DMS153 treated with DMSO at 0.1 percent for 48 hours (cell line): Measurements from ENCODE around the gene ENKUR.
"Not testable (repeated sequence)": the region's sequence is repeated elsewhere in the genome, so short reads cannot be mapped to it uniquely, and the experiment has no call there.

Source experiments
- DNase-seq: peaks from one replicate; lab custom pipeline; 2025; ENCODE audit not compliant: unreplicated experiment; lab: John Stamatoyannopoulos, UW

Gene ENKUR

GRCh38 chr10:24979685-24980084, 36.3 kb downstream of the ENKUR start:
- no peak for DNase-seq

- no peak for DNase-seq
Observed at GRCh38 chr10:24974976-24975375, 41.0 kb downstream of the ENKUR start.

GRCh38 chr10:24973163-24973562, 42.8 kb downstream of the ENKUR start:
- DNase-seq, result no peak

- no peak for DNase-seq
Observed at GRCh38 chr10:24971374-24971773, 44.6 kb downstream of the ENKUR start.

GRCh38 chr10:24969841-24970281, 46.1 kb downstream of the ENKUR start:
- DNase-seq, result no peak

GRCh38 chr10:24968951-24969350, 47.0 kb downstream of the ENKUR start:
- not testable (repeated sequence) for DNase-seq

GRCh38 chr10:24968349-24968748, 47.6 kb downstream of the ENKUR start:
- no peak for DNase-seq

- DNase-seq, result no peak
Observed at GRCh38 chr10:24966962-24967481, 48.9 kb downstream of the ENKUR start.

- no peak for DNase-seq
Observed at GRCh38 chr10:24965051-24965450, 50.9 kb downstream of the ENKUR start.

- no peak for DNase-seq
Observed at GRCh38 chr10:24963521-24964041, 52.4 kb downstream of the ENKUR start.

GRCh38 chr10:24962995-24963394, 53.0 kb downstream of the ENKUR start:
- no peak for DNase-seq

- no peak for DNase-seq
Observed at GRCh38 chr10:24961582-24961981, 54.4 kb downstream of the ENKUR start.

GRCh38 chr10:24959382-24959730, 56.6 kb downstream of the ENKUR start:
- DNase-seq, result no peak

- DNase-seq, result no peak
Observed at GRCh38 chr10:24958721-24959381, 57.1 kb downstream of the ENKUR start.

- no peak for DNase-seq
Observed at GRCh38 chr10:24958091-24958720, 57.8 kb downstream of the ENKUR start.

GRCh38 chr10:24957624-24958051, 58.3 kb downstream of the ENKUR start:
- DNase-seq, result not testable (repeated sequence)

- no peak for DNase-seq
Observed at GRCh38 chr10:24953675-24954074, 62.3 kb downstream of the ENKUR start.

- DNase-seq, result peak; percentile 2
Observed at GRCh38 chr10:24952707-24953645, 63.0 kb downstream of the ENKUR start.

GRCh38 chr10:24952143-24952706, 63.7 kb downstream of the ENKUR start, which contains the start of gene PRTFDC1:
TSS of gene PRTFDC1 (minus strand) at chr10:24952606. CDS start at chr10:24952575, 31 bp downstream.
- no peak for DNase-seq

GRCh38 chr10:24951201-24952142, 64.5 kb downstream of the ENKUR start:
- peak; percentile 2 for DNase-seq
